Measurements from ENCODE around the gene CHST5. TPM values are rescaled to one million over a fixed set of nuclear protein-coding genes. Genes with fewer than 3 reads are reported as not detected.

CHST5 gene
- total and polyA plus RNA-seq, 12 donors, result 0.06 to 0.68 (median 0.32) TPM; not detected in 3

DNA sequence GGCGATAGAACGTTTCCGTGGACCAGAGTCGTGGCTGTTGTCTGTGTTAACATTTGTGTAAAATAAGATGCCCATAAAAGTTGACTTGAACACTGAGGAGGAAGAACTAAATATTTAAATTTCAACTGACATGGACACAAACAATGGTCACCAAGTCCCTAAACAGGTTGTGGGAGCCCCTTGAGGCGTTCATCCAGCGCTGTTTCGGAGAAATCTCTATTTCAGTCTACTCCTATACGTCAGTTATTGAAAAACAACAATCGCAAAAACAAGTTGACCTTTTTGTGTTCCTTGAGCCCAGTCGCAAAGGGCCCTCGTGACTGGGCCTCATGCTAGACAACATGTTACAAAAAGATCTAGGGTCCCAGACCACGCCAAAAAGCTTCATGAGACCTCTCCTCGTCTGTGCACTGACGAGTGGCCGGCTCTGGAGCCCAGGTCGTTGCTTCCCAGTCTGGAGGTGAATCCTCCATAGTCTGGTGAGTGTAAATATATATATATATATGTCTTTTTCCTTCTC lies 20.6 kb upstream of the CHST5 start:
- 37 to 52% (median 40%) methylated on average over 13 to 16 of the region's 16 CpGs for WGBS, 4 donors
- Histone ChIP-seq H3K4me1 (replicated peaks in 1 of 2) (peaks cover 4 to 14% of the 10 kb centered on the region in 2 donors), H3K27ac (peak overlapping the region; percentile 25 to 76 (median 61)), H3K36me3 (replicated peaks in 1 of 2) (no peaks in the 10 kb centered on the region), H3K9me3 (replicated peaks in 1 of 3) (no peaks in the 10 kb centered on the region), H3K4me3 (peak overlapping the region in 2 of 4 donors; percentile 61 to 69), H3K27me3 (no peaks in the 10 kb centered on the region)
- intact Hi-C loops (cut with DNase I), result no loop called here
- TF ChIP-seq POLR2A (IDR thresholded peaks at IDR 0.05), result no peak
- TF ChIP-seq, protein P1, sequence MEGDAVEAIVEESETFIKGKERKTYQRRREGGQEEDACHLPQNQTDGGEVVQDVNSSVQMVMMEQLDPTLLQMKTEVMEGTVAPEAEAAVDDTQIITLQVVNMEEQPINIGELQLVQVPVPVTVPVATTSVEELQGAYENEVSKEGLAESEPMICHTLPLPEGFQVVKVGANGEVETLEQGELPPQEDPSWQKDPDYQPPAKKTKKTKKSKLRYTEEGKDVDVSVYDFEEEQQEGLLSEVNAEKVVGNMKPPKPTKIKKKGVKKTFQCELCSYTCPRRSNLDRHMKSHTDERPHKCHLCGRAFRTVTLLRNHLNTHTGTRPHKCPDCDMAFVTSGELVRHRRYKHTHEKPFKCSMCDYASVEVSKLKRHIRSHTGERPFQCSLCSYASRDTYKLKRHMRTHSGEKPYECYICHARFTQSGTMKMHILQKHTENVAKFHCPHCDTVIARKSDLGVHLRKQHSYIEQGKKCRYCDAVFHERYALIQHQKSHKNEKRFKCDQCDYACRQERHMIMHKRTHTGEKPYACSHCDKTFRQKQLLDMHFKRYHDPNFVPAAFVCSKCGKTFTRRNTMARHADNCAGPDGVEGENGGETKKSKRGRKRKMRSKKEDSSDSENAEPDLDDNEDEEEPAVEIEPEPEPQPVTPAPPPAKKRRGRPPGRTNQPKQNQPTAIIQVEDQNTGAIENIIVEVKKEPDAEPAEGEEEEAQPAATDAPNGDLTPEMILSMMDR (IDR thresholded peaks at IDR 0.05), result no peak
- no peak for DNase-seq

DNA sequence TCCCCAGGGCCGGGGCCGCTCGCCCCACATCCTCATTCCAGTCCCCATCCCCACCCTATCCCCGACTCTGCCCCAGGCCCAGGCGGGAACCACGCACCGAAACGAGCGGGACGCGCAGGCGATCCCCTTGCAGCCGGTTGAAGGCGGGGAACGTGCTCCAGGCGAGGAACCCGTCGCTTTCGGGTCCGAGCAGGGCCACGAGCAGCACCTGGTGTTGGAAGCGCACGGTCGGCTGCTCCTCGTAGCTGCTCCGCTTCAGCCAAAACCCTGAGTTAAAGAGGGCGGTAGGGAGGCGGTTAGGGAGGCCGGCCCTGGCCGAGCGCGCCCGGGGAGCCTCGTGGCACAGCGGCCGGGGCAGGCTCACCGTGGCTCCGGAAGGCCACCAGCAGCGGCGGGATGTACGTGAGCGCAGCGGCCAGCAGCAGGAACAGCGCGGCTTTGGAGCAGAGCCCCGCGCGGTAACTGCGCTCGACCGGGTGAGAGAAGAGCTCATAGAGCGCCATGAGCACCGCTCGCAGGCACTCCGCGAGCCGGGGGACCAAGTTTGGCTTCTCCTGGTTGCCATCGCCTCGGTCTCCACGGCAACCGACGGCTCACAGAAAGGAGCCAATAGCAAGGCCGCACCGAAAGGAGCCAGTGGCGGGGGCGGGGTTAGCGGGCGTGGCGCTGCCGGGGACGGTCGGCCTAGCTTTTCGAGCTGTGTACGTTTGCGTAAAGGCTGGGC lies 20.0 kb upstream of the CHST5 start, which contains the start of gene TMEM231:
TSS of gene TMEM231 (minus strand) at position 546 of the 724 bp plus-strand sequence. CDS start at position 503, 43 bp downstream.
- Histone ChIP-seq H3K4me1 (replicated peaks in 1 of 2) (peaks cover 4 to 14% of the 10 kb centered on the region in 2 donors), H3K36me3 (replicated peaks in 1 of 2) (no peaks in the 10 kb centered on the region), H3K27ac (peak within 1 kb of the TSS; percentile 45 to 76 (median 64)), H3K9me3 (replicated peaks in 1 of 3) (no peaks in the 10 kb centered on the region), H3K4me3 (peak within 1 kb of the TSS; percentile 8 to 69 (median 46)), H3K27me3 (no peaks in the 10 kb centered on the region)
- 0 to 1% (median 0%) methylated on average over 42 to 75 of the region's 75 CpGs for WGBS, 4 donors
- peak; percentile 96 to 99 (median 97) for DNase-seq
- intact Hi-C loops (cut with DNase I), result no loop called here
- TF ChIP-seq, protein P1 (IDR thresholded peaks at IDR 0.05), result peak in 1 of 6 experiments; percentile 2
- peak in 1 of 2 donors; percentile 29 for TF ChIP-seq POLR2A (IDR thresholded peaks at IDR 0.05)

DNA sequence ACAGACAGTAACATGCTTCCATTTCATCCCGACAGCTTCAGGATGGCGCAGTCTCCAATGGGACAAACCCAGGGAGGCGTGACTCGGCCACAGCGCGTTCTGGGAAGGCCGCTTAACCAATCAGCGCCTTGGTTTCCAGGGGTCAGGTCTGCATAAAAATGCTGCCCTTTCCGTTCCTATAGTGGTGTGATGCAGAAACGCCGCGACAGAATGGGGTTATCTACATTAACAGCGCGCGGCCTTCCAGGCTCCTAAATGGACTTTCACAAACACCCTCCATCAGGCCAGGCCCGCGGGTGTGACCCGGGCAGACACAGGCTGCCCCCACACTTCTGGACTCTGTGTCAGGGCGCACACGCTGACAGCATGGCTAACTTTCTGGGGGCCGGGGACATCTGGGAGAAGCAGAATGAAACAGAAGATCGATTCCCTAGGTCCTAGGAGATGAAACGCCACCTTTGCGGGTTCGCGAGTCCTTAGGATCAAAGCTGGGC lies 19.4 kb upstream of the CHST5 start:
- H3K4me3 ChIP-seq, result peak overlapping the region; percentile 8 to 69 (median 46)
- peak in 1 of 2 donors; percentile 29 for TF ChIP-seq POLR2A (IDR thresholded peaks at IDR 0.05)
- TF ChIP-seq, protein P1 (IDR thresholded peaks at IDR 0.05), result no peak
- no peaks in the 10 kb centered on the region for H3K27me3 ChIP-seq
- peaks cover 4 to 14% of the 10 kb centered on the region in 2 donors for H3K4me1 ChIP-seq (replicated peaks in 1 of 2)
- peak overlapping the region; percentile 24 to 76 (median 64) for H3K27ac ChIP-seq
- 0 to 2% (median 1%) methylated on average over 12 to 26 of the region's 26 CpGs for WGBS, 4 donors
- intact Hi-C loops (cut with DNase I), result no loop called here
- DNase-seq, result peak; percentile 85 to 94 (median 92)
- no peaks in the 10 kb centered on the region for H3K9me3 ChIP-seq (replicated peaks in 1 of 3)
- no peaks in the 10 kb centered on the region for H3K36me3 ChIP-seq (replicated peaks in 1 of 2)

DNA sequence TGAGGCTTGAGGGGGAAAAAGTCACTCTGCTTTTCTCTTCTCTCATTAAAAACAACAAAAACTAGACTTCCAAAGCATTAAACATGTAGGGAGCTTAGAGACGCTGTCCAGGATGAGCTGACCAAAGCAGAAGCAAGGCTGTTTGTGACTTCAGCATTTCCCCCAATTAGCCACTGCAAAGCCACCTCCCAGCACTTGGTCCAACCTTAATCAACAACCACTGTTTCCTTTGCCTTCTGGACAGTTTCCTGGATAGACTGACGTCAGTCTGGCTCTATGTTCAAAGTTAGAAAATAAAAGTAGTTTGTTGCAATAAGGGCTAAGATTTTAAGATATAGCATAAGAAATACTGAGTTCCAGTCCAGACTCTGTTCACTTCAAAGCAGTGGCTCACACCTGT lies 17.0 kb upstream of the CHST5 start:
- Histone ChIP-seq H3K9me3 (replicated peaks in 1 of 3) (no peaks in the 10 kb centered on the region), H3K27ac (no peak overlapping the region), H3K36me3 (replicated peaks in 1 of 2) (no peaks in the 10 kb centered on the region), H3K27me3 (no peaks in the 10 kb centered on the region), H3K4me1 (replicated peaks in 1 of 2) (peaks cover 4 to 14% of the 10 kb centered on the region in 2 donors), H3K4me3 (no peak overlapping the region)
- DNase-seq, result no peak
- intact Hi-C loops (cut with DNase I), result no loop called here
- 58 to 89% (median 69%) methylated on average over 2 of the region's 2 CpGs for WGBS, 4 donors
- TF ChIP-seq POLR2A (IDR thresholded peaks at IDR 0.05), result no peak
- TF ChIP-seq, protein P1 (IDR thresholded peaks at IDR 0.05), result no peak

Data from adrenal gland (tissue), 12 donors.